ENCODE data around the gene CHAF1B.

The CHAF1B gene

GRCh38 chr21:36429947-36430546, 44.9 kb downstream of the CHAF1B start:
- DNase-seq = peak; percentile 86

- no peak for DNase-seq
Measured at GRCh38 chr21:36430841-36431240, 45.6 kb downstream of the CHAF1B start.

DNA sequence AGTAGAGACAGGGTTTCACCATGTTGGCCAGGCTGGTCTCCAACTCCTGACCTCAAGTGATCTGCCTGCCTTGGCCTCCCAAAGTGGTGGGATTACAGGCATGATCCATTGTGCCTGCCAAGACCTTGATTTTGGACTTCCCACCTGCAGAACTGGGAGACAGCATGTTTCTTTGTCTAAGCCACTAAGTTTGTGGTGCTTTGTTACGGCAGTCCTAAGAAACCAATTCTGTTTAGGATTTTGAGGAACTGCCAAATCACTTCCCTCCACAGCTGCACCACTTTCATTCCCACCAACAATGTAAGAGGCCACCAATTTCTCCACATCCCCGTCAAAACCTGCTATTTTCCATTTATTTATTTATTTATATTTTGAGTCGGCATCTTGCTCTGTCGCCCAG, 46.1 kb downstream of the CHAF1B start:
- no peak for DNase-seq

DNA sequence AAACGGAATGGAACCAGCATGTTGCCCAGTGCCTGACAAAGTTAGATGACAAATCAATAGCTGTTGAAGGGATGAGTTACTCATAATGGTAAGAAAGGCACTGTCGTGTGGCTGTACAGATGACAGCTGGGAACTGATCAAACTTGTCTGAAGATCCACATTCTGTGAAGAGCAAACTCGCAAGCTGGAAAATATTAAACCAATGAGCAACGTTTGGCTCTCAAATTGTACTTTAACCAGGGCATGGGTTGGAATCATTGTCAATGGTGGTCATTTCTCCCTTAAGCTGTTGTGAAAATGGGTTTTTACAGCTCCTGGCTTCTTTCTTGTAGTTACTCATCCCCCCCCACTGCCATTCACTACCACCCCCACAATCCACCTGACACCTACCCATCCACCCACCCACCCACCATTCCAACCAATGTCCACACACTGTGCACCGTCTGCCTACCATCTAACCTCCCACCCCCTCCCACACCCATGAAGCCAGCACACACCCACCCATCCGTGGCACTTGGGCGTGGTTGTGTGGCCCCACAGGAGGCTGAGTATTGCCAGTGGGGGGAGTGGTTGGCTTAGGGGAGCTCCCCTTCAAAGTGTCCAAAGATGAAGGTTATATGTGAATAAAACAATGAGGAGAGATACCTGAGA, 48.0 kb downstream of the CHAF1B start:
- no peak for DNase-seq

- no peak for DNase-seq
Measured at GRCh38 chr21:36434144-36434543, 49.0 kb downstream of the CHAF1B start.

DNA sequence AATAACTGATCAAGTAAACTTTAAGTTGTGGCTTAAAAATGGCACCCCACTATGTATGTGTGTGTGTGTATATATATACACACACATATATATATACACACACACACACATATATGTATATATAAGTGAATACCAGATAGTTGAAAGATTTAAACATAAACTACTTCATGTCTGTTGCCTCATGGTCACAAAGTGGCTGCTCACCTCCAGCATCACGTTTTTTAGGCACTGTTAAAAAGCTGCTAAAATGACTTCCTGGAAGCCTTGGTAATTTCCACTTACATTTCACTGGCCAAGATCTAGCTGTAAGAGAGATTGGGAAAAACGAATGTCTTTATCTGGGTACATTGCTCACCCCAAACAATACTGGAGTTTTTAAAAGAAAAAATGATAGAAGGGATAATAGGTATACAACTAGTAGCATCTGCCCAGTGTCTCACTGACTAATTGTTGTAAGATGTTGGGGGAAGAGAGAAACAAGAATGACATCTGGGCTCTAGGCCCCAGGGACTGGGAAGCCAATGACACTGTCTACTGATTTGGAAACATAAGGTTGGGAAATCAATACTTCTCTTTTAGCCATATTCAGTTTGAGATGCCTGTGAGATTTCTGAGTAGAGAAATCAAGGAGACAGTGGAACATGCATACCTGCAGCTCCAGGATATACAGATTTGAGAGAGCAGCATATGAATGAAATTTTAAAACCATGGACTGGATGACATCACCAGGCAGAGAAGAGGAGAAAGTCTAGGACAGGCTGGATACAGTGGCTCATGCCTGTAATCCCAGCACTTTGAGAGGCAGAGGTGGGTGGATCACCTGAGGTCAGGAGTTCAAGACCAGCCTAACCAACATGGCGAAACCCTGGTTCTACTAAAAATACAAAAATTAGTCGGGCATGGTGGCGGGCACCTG, 51.9 kb downstream of the CHAF1B start:
- DNase-seq = no peak

- no peak for DNase-seq
Measured at GRCh38 chr21:36437745-36438128, 52.5 kb downstream of the CHAF1B start.

GRCh38 chr21:36441715-36442114, 56.5 kb downstream of the CHAF1B start:
- no peak for DNase-seq

GRCh38 chr21:36446301-36446700, 61.1 kb downstream of the CHAF1B start:
- no peak for DNase-seq

GRCh38 chr21:36450511-36450910, 65.3 kb downstream of the CHAF1B start:
- no peak for DNase-seq

DNA sequence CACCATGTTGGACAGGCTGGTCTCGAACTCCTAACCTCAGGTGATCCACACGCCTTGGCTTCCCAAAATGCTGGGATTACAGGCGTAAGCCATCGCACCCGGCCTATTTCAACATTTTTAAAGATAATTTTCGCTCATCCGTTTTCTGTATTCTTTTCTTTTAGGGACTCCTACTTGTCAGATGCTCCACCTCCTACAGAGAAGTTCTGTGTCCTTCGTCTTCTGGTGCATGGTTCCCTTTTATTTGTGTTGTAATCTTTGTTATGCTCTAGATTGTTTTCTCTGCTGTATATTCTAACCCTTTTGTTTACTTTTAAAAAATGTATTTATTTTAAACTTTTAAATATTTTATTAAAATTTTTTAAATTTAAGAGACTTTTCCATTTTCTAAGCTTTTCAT, 66.3 kb downstream of the CHAF1B start:
- no peak for DNase-seq

DNA sequence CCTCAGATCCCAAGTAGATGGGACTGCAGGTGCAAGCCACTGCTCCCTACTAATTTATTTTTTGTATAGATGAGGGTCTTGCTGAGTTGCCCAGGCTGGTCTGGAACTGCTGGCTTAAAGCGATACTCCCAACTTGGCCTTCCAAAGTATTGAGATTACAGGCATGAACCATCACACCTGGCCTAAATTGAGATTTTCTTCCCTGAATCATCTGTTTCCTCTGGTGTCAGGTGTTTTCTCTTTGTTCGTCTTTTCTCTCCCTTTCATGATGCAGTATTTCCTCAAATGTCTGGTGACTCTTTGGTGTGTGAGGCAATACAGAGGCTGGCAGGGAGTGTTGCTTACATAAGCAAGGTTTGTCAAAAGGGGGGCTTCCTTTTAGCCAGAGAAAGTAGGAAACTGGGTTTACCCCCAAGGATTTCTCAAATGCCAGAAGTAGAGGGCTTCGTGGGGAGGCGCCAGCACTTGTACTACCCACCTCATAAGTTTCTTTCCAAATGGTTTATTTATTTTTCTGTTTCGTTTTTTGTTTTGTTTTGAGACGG, 67.2 kb downstream of the CHAF1B start:
- DNase-seq = no peak

DNA sequence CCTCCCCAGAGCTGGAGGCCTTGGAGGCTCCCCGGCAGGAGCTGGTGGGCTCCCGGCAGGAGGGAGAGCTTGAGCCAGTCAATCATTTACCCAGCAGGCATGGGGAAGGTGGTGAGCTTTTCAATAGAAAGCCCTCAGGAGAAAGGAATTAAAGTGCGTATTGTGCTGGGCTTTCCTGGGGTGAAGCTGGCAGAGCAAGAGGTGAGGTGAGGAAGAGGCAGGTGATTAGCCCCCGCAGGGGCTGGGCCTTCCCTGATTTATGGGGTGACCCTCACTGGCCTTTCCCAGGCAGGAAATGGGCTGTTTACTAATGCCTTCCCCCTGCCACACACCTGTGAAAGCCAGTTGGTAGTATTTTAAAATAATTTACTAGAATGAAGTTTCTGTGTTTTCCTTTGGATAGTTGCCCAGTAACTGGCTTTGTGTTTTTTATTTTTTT, 68.9 kb downstream of the CHAF1B start:
- no peak for DNase-seq

- no peak for DNase-seq
Measured at GRCh38 chr21:36454706-36455105, 69.5 kb downstream of the CHAF1B start.

GRCh38 chr21:36456729-36457414, 71.7 kb downstream of the CHAF1B start:
- no peak for DNase-seq

DNA sequence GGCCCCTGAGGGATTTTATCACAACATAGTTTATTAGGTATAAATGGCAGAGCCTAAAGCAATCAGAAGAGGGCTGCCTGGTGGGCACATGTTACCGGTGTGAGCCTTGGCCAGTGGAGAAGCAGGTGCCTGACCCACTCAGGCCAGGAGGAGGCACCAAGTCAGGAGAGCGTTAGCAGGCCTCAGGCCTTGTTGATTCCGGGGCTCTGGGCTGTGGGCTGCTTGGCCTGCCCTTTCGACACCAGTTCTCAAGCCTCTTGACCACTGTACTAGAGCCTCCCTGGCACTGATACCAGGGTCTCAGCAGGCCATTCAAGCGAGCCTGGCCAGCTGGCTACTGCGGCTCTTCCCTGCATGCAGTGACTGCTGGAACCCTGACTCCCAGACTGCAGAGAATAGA, 73.9 kb downstream of the CHAF1B start:
- no peak for DNase-seq

DNA sequence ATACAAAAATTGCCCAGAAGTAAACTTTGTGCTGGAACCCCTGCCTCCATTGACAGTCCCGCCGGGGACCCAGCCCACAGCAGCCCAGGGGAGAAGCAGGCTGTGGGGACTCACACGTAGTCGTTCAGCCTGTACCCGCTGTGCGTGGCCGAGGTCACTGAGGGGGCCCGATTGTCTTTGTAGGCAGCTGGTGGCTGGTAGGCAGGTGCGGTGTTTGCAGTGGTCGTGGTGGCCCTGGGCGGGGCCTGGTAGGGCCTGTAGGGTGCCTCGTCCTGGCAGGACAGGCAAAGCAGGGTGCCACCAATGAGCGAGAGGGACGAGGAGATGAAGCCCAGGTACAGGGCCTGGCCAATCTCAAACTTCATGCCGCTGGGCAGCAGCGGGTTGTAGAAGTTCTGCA, 75.7 kb downstream of the CHAF1B start:
- DNase-seq = no peak

GRCh38 chr21:36461277-36461917, 76.2 kb downstream of the CHAF1B start:
- no peak for DNase-seq

DNA sequence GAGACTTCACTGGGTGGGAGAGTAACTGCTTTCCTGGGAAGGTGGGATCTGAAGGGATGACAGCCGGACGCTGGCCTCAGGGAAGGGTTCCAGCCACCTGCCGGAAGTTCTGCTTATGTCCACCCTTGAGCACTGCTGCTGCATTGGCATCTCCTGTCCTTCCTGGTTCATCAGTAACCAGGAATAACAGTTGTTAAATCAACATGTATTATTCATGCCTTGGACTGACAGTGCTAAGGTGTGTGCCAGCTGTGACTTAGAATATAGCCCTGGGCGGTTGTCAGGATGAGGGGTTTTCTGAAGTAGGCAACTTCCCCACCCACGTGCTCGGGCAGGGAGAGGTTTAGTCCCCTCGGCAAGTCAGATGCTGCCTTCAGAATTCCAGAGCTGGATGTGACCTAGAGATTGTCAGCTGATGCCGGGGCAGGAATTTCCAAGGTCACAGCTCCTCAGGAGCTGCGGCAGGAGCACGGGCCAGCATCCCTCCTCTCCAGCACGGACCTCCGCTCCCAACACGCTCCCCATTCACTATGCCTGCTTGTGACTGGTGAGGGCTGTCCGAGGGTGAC, 76.8 kb downstream of the CHAF1B start:
- no peak for DNase-seq

DNA sequence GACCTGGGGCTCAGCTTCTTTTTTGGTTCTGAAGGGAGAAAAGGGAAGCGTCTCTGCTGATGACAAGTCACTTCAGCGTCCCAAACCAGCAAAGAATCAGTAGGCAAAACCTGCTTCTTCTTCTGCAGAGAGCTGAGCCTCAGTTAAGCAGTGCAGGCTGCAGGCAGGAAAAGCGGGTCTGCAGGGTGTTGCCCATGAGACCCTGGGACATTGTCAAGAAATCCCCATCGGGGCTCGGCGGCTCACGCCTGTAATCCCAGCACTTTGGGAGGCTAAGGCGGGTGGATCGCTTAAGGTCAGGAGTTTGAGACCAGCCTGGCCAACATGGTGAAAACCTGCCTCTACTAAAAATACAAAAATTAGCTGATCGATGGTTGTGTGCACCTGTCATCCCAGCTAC, 78.0 kb downstream of the CHAF1B start:
- DNase-seq = no peak

DNA sequence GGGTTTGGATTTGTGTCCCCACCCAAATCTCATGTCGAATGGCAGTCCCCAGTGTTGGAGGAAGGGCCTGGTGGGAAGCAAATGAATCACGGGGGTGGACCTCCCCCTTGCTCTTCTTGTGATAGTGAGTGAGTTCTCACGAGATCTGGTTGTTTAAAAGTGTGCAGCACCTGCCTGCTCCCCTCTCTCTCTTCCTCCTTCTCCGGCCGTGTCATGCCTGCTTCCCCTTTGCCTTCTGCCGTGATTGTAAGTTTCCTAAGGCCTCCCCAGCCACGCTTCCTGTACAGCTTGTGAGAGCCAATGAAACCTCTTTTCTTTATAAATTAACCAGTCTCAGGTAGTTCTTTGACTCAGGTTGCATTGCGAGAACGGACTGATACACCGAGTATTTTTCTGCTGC, 78.8 kb downstream of the CHAF1B start:
- no peak for DNase-seq

DNA sequence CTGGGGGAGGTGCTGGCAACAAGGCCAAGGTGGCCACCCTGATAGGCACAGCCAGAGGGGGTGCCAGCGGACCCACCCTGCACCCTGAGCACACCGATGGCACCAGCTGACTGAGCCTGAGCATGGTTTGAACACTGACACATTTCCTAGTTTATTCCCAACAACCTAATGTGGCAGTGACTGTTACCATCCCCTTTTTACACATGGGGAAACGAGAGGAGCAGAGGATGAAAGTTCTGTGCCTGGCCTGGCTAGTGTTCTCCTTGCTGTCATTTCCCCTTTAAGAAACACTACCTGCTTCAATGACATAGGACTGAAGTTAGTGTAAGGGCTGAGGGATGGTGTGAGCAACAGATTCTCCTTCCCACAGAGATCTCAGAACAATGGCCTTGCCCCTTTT, 79.4 kb downstream of the CHAF1B start:
- DNase-seq = no peak

All from GOT3 (cell line).